GM12878 (cell line): ENCODE results near the gene LMF1. TPM values are rescaled to one million over a fixed set of nuclear protein-coding genes. Genes with fewer than 3 reads are reported as not detected.

Source experiments
- ATAC-seq: fragments of 200-7000 bp; cut with Tn5 transposase; 3 replicates; pipeline ENCODE4 v1.9.1; 2020; ENCODE audit warnings: mild to moderate bottlenecking, moderate library complexity
- BruUV-seq: library from RNA; stranded (reverse); fragments of 400-500 nt; replicated peaks from 2 replicates; lab custom pipeline; 2021; lab: Mats Ljungman, UMichigan
- CTCF ChIA-PET: fragments of 300-600 bp; sonication (Branson Sonifier 250); formaldehyde crosslinking; extraction: SDS; loops from one replicate; lab custom pipeline; 2021; ENCODE audit warnings: inconsistent platforms; lab: Yijun Ruan, JAX
- POLR2A ChIA-PET: fragments of 350-600 bp; formaldehyde crosslinking; extraction: SDS; loops from one replicate; lab custom pipeline; 2021; ENCODE audit warnings: inconsistent platforms; lab: Charles Lee
- RAD21 ChIA-PET: fragments of 300-600 bp; sonication (Branson Sonifier 250); formaldehyde crosslinking; loops from one replicate; lab custom pipeline; 2023; ENCODE audit warnings: antibody characterized with exemption; ENCODE audit not compliant: unreplicated experiment; lab: Charles Lee
- SMC1A ChIA-PET: fragments of 300-600 bp; sonication (Branson Sonifier 250); formaldehyde crosslinking; loops from one replicate; lab custom pipeline; 2023; ENCODE audit not compliant: unreplicated experiment, uncharacterized antibody; lab: Charles Lee
- DNase-seq: peaks from one replicate; pipeline ENCODE4 v3.0.0-alpha.2; 2011; ENCODE audit warnings: low read depth, low spot score
- FAIRE-seq: peaks from 3 replicates; lab custom pipeline; 2011; peaks lifted over from hg19 to GRCh38; lab: Jason Lieb, UNC
- H2AFZ ChIP-seq: 2 replicates; pipeline ENCODE4 v1.6.0; 2011; ENCODE audit warnings: low read depth, low read length, control low read depth; ENCODE audit not compliant: control insufficient read depth
- H3K27ac ChIP-seq: 2 replicates; pipeline ENCODE4 v1.5.1; 2011; ENCODE audit warnings: control low read depth; ENCODE audit not compliant: control insufficient read depth, insufficient read depth
- H3K27me3 ChIP-seq, 2 experiments: replicated peaks in 1 of 2; 2 replicates each; pipeline versions ENCODE4 v1.6.0 to v1.6.1; 2011; ENCODE audit warnings: low read length in 1 of 2; ENCODE audit not compliant: control insufficient read depth in 2 of 2, insufficient read depth in 2 of 2
- H3K36me3 ChIP-seq, 2 experiments: 2 replicates each; pipeline ENCODE4 v1.5.1; 2011; ENCODE audit warnings: low read length in 1 of 2; ENCODE audit not compliant: control insufficient read depth in 2 of 2, insufficient read depth in 2 of 2
- H3K4me1 ChIP-seq: 2 replicates; pipeline ENCODE4 v1.6.1; 2011; ENCODE audit warnings: mild to moderate bottlenecking, low read length, moderate library complexity, mixed read lengths; ENCODE audit not compliant: control insufficient read depth, insufficient read depth
- H3K4me2 ChIP-seq: 2 replicates; pipeline ENCODE4 v1.6.0; 2011; ENCODE audit warnings: control low read depth; ENCODE audit not compliant: control insufficient read depth, insufficient read depth
- H3K4me3 ChIP-seq: fragments of 200-600 bp; sonication (generic); 2 replicates; pipeline ENCODE4 v1.5.1; 2016
- H3K79me2 ChIP-seq: 2 replicates; pipeline ENCODE4 v1.6.0; 2011; ENCODE audit warnings: low read length; ENCODE audit not compliant: control insufficient read depth, insufficient read depth
- H3K9ac ChIP-seq: 2 replicates; pipeline ENCODE4 v1.8.0; 2011; ENCODE audit warnings: low read length, control low read depth, mixed read lengths; ENCODE audit not compliant: control insufficient read depth, insufficient read depth
- H3K9me3 ChIP-seq: replicated peaks from 3 replicates; pipeline ENCODE4 v1.5.1; 2011; ENCODE audit warnings: mild to moderate bottlenecking, low read length; ENCODE audit not compliant: control insufficient read depth, insufficient read depth
- H4K20me1 ChIP-seq: 2 replicates; pipeline ENCODE4 v1.6.0; 2011; ENCODE audit not compliant: control insufficient read depth, insufficient read depth
- ASH2L ChIP-seq: fragments of 300-600, 200-600 bp; sonication (generic); IDR thresholded peaks from 2 replicates; pipeline ENCODE4 v1.6.1; 2017; ENCODE audit warnings: low read depth, mild to moderate bottlenecking, borderline replicate concordance
- ATF7 ChIP-seq: fragments of 450-650 bp; IDR thresholded peaks from 2 replicates; pipeline ENCODE4 v1.6.1; 2016; ENCODE audit warnings: low read depth, mild to moderate bottlenecking
- CBX5 ChIP-seq: sonication (generic); IDR thresholded peaks from 2 replicates; pipeline ENCODE4 v1.6.1; 2016; ENCODE audit warnings: low read depth, moderate library complexity, mild to moderate bottlenecking, inconsistent platforms
- CHD1 ChIP-seq: IDR thresholded peaks from 2 replicates; pipeline ENCODE4 v1.6.1; 2012; ENCODE audit warnings: low read depth, low read length, improper control_type of control experiment
- CREM ChIP-seq: IDR thresholded peaks from 2 replicates; pipeline ENCODE4 v1.6.1; 2014; ENCODE audit warnings: antibody characterized with exemption, low read depth
- EZH2 ChIP-seq: IDR thresholded peaks from 2 replicates; pipeline ENCODE4 v1.6.1; 2012; ENCODE audit warnings: low read depth, mild to moderate bottlenecking, control low read depth, inconsistent platforms, low read length, borderline replicate concordance; ENCODE audit not compliant: control insufficient read depth
- GABPA ChIP-seq: IDR thresholded peaks from 2 replicates; pipeline ENCODE4 v1.6.1; 2014; ENCODE audit warnings: antibody characterized with exemption, low read depth, mild to moderate bottlenecking, inconsistent platforms
- KAT2A ChIP-seq: conservative IDR thresholded peaks from 2 replicates; pipeline ENCODE4 v1.6.1; 2011; ENCODE audit warnings: low read depth, low read length; ENCODE audit not compliant: control insufficient read depth
- LARP7 ChIP-seq: fragments of 450-650 bp; IDR thresholded peaks from 2 replicates; pipeline ENCODE4 v1.6.1; 2017; ENCODE audit warnings: mild to moderate bottlenecking
- POLR2AphosphoS5 ChIP-seq: IDR thresholded peaks from 2 replicates; pipeline ENCODE4 v1.6.1; 2011; ENCODE audit warnings: mild to moderate bottlenecking, low read length, inconsistent platforms
- RB1 ChIP-seq: fragments of 450-650 bp; formaldehyde crosslinking; IDR thresholded peaks from 2 replicates; pipeline ENCODE4 v1.6.1; 2017; ENCODE audit warnings: mild to moderate bottlenecking, borderline replicate concordance
- SKIL ChIP-seq: fragments of 450-650 bp; IDR thresholded peaks from 2 replicates; pipeline ENCODE4 v1.6.1; 2017; ENCODE audit warnings: mild to moderate bottlenecking, low read depth, inconsistent platforms; ENCODE audit not compliant: poor library complexity, severe bottlenecking
- SMARCA5 ChIP-seq: fragments of 450-650 bp; IDR thresholded peaks from 2 replicates; pipeline ENCODE4 v1.6.1; 2017; ENCODE audit warnings: mild to moderate bottlenecking
- WRNIP1 ChIP-seq: IDR thresholded peaks from 2 replicates; pipeline ENCODE4 v1.6.1; 2011; ENCODE audit warnings: low read depth, low read length, improper control_type of control experiment, borderline replicate concordance
- ZBED1 ChIP-seq: IDR thresholded peaks from 2 replicates; pipeline ENCODE4 v1.6.1; 2016; ENCODE audit warnings: borderline replicate concordance
- ZBTB4 ChIP-seq: fragments of 450-650 bp; formaldehyde crosslinking; IDR thresholded peaks from 2 replicates; pipeline ENCODE4 v1.4.0; 2022; ENCODE audit warnings: mild to moderate bottlenecking, moderate library complexity
- WGBS: methylation state at CpG from one replicate; pipeline ENCODE4 v1.1.6; 2016; ENCODE audit warnings: low lambda C conversion rate; ENCODE audit not compliant: insufficient replicate concordance, insufficient coverage; ENCODE audit errors: missing lambda C conversion rate; 5-methylcytosine and 5-hydroxymethylcytosine counted together
- in situ Hi-C: fragments of 300-500 bp; cut with MboI; formaldehyde crosslinking; loops from 9 replicates; pipeline ENCODE4 v1.14.3; 2018; ENCODE audit warnings: mixed read lengths
- intact Hi-C: fragments of 100-400 bp; cut with micrococcal nuclease; formaldehyde crosslinking; loops from one replicate; pipeline ENCODE4 v1.14.2; 2022; ENCODE audit not compliant: unreplicated experiment
- polyA plus RNA-seq, 11 experiments: library from polyadenylated mRNA; depleted of rRNA in 4 of 11; unstranded in 6 of 11; stranded (reverse) in 5 of 11; fragments of >200 nt; fragmentation: Nextera tagmentation in 4 of 11; fragmentation: Illumina TruSeq in 1 of 11; extraction: Ambion mirVana in 4 of 11; extraction: Trizol in 1 of 11; gene quantifications; 1 replicate in 1 of 11; 2 replicates in 10 of 11; pipeline versions ENCODE4 v1.2.1 to v1.2.3, GENCODE V29; 2011 to 2016; ENCODE audit warnings: inconsistent platforms in 2 of 11, missing spikeins in 2 of 11, low read depth in 1 of 11
- total RNA-seq, 4 experiments: library from RNA; depleted of rRNA in 3 of 4; stranded (reverse); fragments of >200 nt in 3 of 4; fragmentation: Illumina TruSeq in 1 of 4; extraction: Trizol in 1 of 4; gene quantifications; 2 replicates each; pipeline versions ENCODE4 v1.2.1 to v1.2.3, GENCODE V29; 2013 to 2021
- TF ChIP-seq, protein P1 (sequence below): IDR thresholded peaks from 2 replicates; pipeline ENCODE4 v1.6.1; 2012; ENCODE audit warnings: low read depth, low read length, improper control_type of control experiment
- TF ChIP-seq, protein P2 (sequence below): fragments of 450-650 bp; IDR thresholded peaks from 2 replicates; pipeline ENCODE4 v1.6.1; 2018; ENCODE audit warnings: mild to moderate bottlenecking, low read depth, moderate library complexity; ENCODE audit not compliant: partially characterized antibody

LMF1 gene
- total and polyA plus RNA-seq, 10 of the 15 experiments (the other 5 are each of a cell fraction or from before 2014, with no cell fraction given), result 0.18 to 3.2 (median 1.4) TPM; not detected in 1

- ChIA-PET SMC1A (no interaction called here), RAD21 (no interaction called here)
- H4K20me1 ChIP-seq, result no peaks in the 10 kb centered on the region
- no peak overlapping the region for H2AFZ ChIP-seq
- H3K4me1 ChIP-seq, result no peaks in the 10 kb centered on the region
- H3K79me2 ChIP-seq, result no peaks in the 10 kb centered on the region
- no peak overlapping the region for H3K9ac ChIP-seq
- in situ Hi-C loops, result no loop called here
- TF ChIP-seq POLR2AphosphoS5 (no peak), SKIL (no peak), CREM (no peak), KAT2A (no peak), RB1 (no peak), ASH2L (no peak), WRNIP1 (no peak), ZBED1 (no peak), SMARCA5 (no peak), ZBTB4 (CRISPR knock-in tag) (no peak), ATF7 (no peak), CHD1 (no peak), GABPA (no peak), LARP7 (no peak), EZH2 (no peak), CBX5 (no peak)
- TF ChIP-seq, protein P1, sequence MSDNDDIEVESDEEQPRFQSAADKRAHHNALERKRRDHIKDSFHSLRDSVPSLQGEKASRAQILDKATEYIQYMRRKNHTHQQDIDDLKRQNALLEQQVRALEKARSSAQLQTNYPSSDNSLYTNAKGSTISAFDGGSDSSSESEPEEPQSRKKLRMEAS, result no peak
- TF ChIP-seq, protein P2, sequence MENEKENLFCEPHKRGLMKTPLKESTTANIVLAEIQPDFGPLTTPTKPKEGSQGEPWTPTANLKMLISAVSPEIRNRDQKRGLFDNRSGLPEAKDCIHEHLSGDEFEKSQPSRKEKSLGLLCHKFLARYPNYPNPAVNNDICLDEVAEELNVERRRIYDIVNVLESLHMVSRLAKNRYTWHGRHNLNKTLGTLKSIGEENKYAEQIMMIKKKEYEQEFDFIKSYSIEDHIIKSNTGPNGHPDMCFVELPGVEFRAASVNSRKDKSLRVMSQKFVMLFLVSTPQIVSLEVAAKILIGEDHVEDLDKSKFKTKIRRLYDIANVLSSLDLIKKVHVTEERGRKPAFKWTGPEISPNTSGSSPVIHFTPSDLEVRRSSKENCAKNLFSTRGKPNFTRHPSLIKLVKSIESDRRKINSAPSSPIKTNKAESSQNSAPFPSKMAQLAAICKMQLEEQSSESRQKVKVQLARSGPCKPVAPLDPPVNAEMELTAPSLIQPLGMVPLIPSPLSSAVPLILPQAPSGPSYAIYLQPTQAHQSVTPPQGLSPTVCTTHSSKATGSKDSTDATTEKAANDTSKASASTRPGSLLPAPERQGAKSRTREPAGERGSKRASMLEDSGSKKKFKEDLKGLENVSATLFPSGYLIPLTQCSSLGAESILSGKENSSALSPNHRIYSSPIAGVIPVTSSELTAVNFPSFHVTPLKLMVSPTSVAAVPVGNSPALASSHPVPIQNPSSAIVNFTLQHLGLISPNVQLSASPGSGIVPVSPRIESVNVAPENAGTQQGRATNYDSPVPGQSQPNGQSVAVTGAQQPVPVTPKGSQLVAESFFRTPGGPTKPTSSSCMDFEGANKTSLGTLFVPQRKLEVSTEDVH, result no peak
- TF ChIP-seq, all 136 proteins: peak for 0
- FAIRE-seq, result no peak
- ChIA-PET CTCF (no interaction called here), POLR2A (no interaction called here)
- Histone ChIP-seq H3K27ac (no peak overlapping the region), H3K36me3 (no peaks in the 10 kb centered on the region), H3K27me3 (no peaks in the 10 kb centered on the region; a peak in 1 of 4 replicates), H3K4me2 (no peak overlapping the region), H3K9me3 (no peaks in the 10 kb centered on the region; the same call in 2 of the 3 replicates), H3K4me3 (no peak overlapping the region)
- no TSS peak for BruUV-seq
- intact Hi-C loops, result no loop called here
- 72% methylated on average over 12 of the region's 12 CpGs for WGBS
- no peak for ATAC-seq
- DNase-seq, result no peak
Measured at GRCh38 chr16:820748-821147, 150.0 kb downstream of the LMF1 start.
